ENCODE data around the gene WRAP73.

WRAP73 gene

DNA sequence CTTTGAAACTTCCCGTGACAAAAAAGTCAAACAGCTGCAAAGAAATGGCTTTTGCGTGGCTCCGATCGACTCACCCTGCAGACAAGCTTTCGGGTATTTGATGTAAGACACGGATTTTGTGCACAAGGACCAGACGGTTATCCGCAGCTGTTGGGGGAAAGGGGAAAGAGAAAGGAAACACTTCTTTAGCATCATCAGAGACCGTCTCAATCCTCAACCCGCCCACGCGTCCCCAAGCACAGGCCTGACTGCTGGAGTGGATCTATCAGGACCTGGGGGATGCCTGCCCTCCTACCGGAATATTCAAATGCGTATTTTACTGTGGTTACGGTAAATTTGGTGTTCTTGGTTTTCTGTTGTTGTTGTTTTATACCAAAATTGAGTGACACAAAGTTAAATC, 11.2 kb downstream of the WRAP73 start:
- no peak for DNase-seq (ENCODE audit: low read depth)
- in situ Hi-C loops (cut with HindIII; ENCODE audit: low sequenced_read_pairs) = no loop called here
- TF ChIP-seq, protein P1, sequence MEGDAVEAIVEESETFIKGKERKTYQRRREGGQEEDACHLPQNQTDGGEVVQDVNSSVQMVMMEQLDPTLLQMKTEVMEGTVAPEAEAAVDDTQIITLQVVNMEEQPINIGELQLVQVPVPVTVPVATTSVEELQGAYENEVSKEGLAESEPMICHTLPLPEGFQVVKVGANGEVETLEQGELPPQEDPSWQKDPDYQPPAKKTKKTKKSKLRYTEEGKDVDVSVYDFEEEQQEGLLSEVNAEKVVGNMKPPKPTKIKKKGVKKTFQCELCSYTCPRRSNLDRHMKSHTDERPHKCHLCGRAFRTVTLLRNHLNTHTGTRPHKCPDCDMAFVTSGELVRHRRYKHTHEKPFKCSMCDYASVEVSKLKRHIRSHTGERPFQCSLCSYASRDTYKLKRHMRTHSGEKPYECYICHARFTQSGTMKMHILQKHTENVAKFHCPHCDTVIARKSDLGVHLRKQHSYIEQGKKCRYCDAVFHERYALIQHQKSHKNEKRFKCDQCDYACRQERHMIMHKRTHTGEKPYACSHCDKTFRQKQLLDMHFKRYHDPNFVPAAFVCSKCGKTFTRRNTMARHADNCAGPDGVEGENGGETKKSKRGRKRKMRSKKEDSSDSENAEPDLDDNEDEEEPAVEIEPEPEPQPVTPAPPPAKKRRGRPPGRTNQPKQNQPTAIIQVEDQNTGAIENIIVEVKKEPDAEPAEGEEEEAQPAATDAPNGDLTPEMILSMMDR (IDR thresholded peaks at IDR 0.05; ENCODE audit: low read depth, low read length, missing control alignments) = no peak
- H3K4me3 ChIP-seq (ENCODE audit: low read depth, low read length) = no peak overlapping the region

- TF ChIP-seq, protein P1 (IDR thresholded peaks at IDR 0.05; ENCODE audit: low read depth, low read length, missing control alignments) = no peak
- no peak for DNase-seq (ENCODE audit: low read depth)
- in situ Hi-C loops (cut with HindIII; ENCODE audit: low sequenced_read_pairs) = no loop called here
Measured at GRCh38 chr1:3638027-3638426, 11.9 kb downstream of the WRAP73 start.

GRCh38 chr1:3636531-3636930, 13.4 kb downstream of the WRAP73 start:
- TF ChIP-seq, protein P1 (IDR thresholded peaks at IDR 0.05; ENCODE audit: low read depth, low read length, missing control alignments) = no peak
- no peak overlapping the region for H3K4me3 ChIP-seq (ENCODE audit: low read depth, low read length)
- DNase-seq (ENCODE audit: low read depth) = no peak
- in situ Hi-C loops (cut with HindIII; ENCODE audit: low sequenced_read_pairs) = no loop called here

More at GRCh38 chr1:3638027-3638426, 11.9 kb downstream of the WRAP73 start:
- H3K4me3 ChIP-seq (ENCODE audit: low read depth, low read length) = no peak overlapping the region

DNA sequence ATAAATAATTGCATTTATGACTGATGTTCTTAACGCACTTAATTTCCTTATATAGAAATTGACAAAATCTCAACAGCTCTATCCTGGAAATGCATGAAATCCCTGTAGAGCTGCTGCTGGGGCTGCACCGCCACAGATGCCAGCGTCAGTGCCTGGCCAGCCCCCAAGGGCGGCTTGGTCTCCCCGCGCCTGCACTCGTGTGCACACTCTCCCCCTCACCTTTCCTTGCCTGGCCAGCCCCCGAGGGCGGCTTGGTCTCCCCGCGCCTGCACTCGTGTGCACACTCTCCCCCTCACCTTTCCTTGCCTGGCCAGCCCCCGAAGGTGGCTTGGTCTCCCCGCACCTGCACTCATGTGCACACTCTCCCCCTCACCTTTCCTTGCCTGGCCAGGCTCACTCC, 13.8 kb downstream of the WRAP73 start:
- in situ Hi-C loops (cut with HindIII; ENCODE audit: low sequenced_read_pairs) = no loop called here
- TF ChIP-seq, protein P1 (IDR thresholded peaks at IDR 0.05; ENCODE audit: low read depth, low read length, missing control alignments) = no peak
- DNase-seq (ENCODE audit: low read depth) = no peak
- H3K4me3 ChIP-seq (ENCODE audit: low read depth, low read length) = no peak overlapping the region

GRCh38 chr1:3634059-3634800, 15.7 kb downstream of the WRAP73 start:
- H3K4me3 ChIP-seq (ENCODE audit: low read depth, low read length) = no peak overlapping the region
- in situ Hi-C loops (cut with HindIII; ENCODE audit: low sequenced_read_pairs) = no loop called here
- TF ChIP-seq, protein P1 (IDR thresholded peaks at IDR 0.05; ENCODE audit: low read depth, low read length, missing control alignments) = no peak
- no peak for DNase-seq (ENCODE audit: low read depth)

DNA sequence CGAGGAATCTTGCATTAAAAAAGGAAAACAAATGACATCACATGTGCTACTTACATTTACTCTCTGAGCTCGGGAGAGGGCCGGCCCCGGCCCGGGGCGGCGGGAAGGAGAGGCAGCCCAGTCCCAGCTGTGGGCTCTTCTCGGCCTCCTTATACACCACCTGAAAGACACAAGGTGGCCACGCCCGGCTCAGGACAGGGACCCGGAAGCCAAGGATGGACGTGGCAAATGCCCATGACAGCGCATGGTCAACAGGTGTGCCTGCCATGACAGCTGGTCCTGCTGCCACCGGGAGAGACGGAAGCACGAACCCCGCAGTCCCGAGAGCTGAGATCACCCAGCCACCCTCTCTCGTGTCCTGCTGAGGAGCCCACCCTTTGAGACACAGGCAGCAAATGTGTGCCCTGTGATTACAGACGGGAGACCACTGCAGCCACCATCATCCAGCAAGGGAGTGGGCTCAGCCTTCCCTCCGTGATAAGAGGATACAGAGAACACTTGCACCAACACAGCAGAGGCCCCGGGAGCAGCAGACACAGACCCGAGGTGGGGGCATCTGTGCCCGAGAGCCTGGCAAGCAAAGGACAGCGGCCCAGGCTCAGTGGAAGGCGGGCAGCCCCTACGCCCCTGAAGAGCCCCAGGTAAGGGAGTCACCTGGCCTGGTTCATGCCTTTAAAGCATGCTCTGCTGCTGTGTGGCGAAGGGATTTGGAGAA, 16.4 kb downstream of the WRAP73 start:
- H3K4me3 ChIP-seq (ENCODE audit: low read depth, low read length) = no peak overlapping the region
- DNase-seq (ENCODE audit: low read depth) = no peak
- TF ChIP-seq, protein P1 (IDR thresholded peaks at IDR 0.05; ENCODE audit: low read depth, low read length, missing control alignments) = no peak
- in situ Hi-C loops (cut with HindIII; ENCODE audit: low sequenced_read_pairs) = no loop called here
